ENCODE measurements around the gene PBRM1. TPM values are rescaled to one million over a fixed set of nuclear protein-coding genes. Genes with fewer than 3 reads are reported as not detected.
A peak's percentile ranks its signal among the peaks of the same experiment; 100 is the strongest.

Gene PBRM1
- total and polyA plus RNA-seq, 2 of the 13 experiments (the other 11 are each of a cell fraction or from before 2014, with no cell fraction given), result 10.9 to 33.2 TPM

DNA sequence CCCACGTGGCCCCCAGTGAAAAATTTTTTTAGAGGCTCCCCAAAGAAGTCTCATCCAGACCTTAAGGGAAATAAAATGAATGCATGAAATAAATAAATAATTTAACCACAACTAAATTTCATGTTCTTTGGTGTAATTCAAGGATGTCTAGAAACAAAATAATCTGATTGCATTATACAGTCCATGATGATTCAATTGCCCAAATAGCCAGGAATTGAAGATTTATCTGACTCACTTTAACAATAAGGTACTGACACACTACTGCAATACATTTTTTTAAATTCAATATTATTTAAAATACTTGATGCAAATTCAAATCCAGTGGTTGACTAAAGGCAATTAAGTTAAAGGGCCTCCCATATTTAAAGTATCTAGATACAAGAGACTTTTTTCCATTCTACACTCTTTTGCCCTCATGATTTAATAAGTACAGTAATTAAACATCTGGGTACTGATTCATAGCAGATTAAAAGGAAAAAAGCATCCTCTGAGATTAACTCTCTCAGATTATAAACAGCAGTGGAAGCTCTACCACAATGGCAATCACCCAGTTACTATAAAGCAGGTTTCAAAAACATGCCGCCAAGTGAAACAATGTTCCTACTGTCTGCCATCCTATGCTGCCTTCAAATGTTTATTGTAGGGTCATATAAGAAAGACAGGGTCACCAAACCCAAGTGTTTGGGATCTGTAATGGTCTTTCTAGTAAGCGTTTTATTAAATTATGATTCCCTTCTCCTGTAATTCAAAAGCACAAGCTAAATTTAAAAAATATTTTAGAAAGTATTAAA, 139.4 kb downstream of the PBRM1 start:
- no peaks in the 10 kb centered on the region for H4K20me1 ChIP-seq (ENCODE audit: insufficient read depth, low read length)
- in situ Hi-C loops (cut with HindIII; ENCODE audit: extremely low pct_ligation_motif_present, low pct_unique_long_range_greater_than_20kb), result no loop called here
- no peak overlapping the region for H3K4me2 ChIP-seq (ENCODE audit: low read depth, low read length)
- WGBS (ENCODE audit: low lambda C conversion rate), result 96% methylated on average over 3 of the region's 3 CpGs
- FAIRE-seq, result no peak
- intact Hi-C loops (cut with micrococcal nuclease; ENCODE audit: unreplicated experiment), result no loop called here
- H3K9ac ChIP-seq (ENCODE audit: insufficient read depth, low read depth, low read length), result no peak overlapping the region
- POLR2A ChIA-PET, result no interaction called here
- TSS peak; percentile 38 for BruUV-seq (replicated peaks)
- H3K79me2 ChIP-seq (ENCODE audit: insufficient read depth, low read length), result no peaks in the 10 kb centered on the region
- H3K4me3 ChIP-seq (replicated peaks in 1 of 3; ENCODE audit: insufficient read depth in 1 of 3, low read depth in 2 of 3, low read length in 3 of 3), result no peak overlapping the region
- no peak for TF ChIP-seq MIXL1 (CRISPR knock-in tag; IDR thresholded peaks at IDR 0.05)
- no peak for TF ChIP-seq RBFOX2 (IDR thresholded peaks at IDR 0.05; ENCODE audit: low read depth, low read length)
- no peak for TF ChIP-seq ZKSCAN5 (CRISPR knock-in tag; IDR thresholded peaks at IDR 0.05)
- TF ChIP-seq MEF2D (CRISPR knock-in tag; IDR thresholded peaks at IDR 0.05), result no peak
- no peak for TF ChIP-seq NFRKB (IDR thresholded peaks at IDR 0.05)
- ATAC-seq, result no peak
- H3K27ac ChIP-seq (ENCODE audit: extremely low read length, insufficient read depth, low read length), result no peak overlapping the region
- no peak overlapping the region for H2AFZ ChIP-seq (ENCODE audit: low read length)
- no peak for DNase-seq (ENCODE audit: low spot score)
- no peaks in the 10 kb centered on the region for H3K4me1 ChIP-seq (ENCODE audit: insufficient read depth, low read length)
- CTCF ChIA-PET (ENCODE audit: low intra/inter-chr PET ratio, low total read pairs), result no interaction called here
- H3K36me3 ChIP-seq (replicated peaks in 1 of 2; ENCODE audit: control insufficient read depth in 1 of 2, insufficient read depth in 2 of 2, low read length in 2 of 2), result peaks cover 15 to 35% of the 10 kb centered on the region in 2 experiments
- no peaks in the 10 kb centered on the region for H3K9me3 ChIP-seq (ENCODE audit: low read length)
- H3K27me3 ChIP-seq (ENCODE audit: control insufficient read depth in 1 of 2, insufficient read depth in 2 of 2, low read length in 2 of 2), result no peaks in the 10 kb centered on the region

- no peak overlapping the region for H3K9ac ChIP-seq (ENCODE audit: insufficient read depth, low read depth, low read length)
- TF ChIP-seq ZXDC (CRISPR knock-in tag; IDR thresholded peaks at IDR 0.05) (no peak), ELK4 (CRISPR knock-in tag; IDR thresholded peaks at IDR 0.05; ENCODE audit: borderline replicate concordance) (no peak), NCOA2 (CRISPR knock-in tag; IDR thresholded peaks at IDR 0.05) (no peak)
- WGBS (ENCODE audit: low lambda C conversion rate), result 96% methylated on average over 4 of the region's 4 CpGs
- no peaks in the 10 kb centered on the region for H3K79me2 ChIP-seq (ENCODE audit: insufficient read depth, low read length)
- ChIA-PET POLR2A (interaction anchor here (1.5 kb wide), 1 partner anchor 9 kb away, joined by 5 read pairs; the partner anchor contains the start of gene UQCC5), CTCF (ENCODE audit: low intra/inter-chr PET ratio, low total read pairs) (no interaction called here)
- peaks cover 8 to 30% of the 10 kb centered on the region in 2 experiments for H3K36me3 ChIP-seq (replicated peaks in 1 of 2; ENCODE audit: control insufficient read depth in 1 of 2, insufficient read depth in 2 of 2, low read length in 2 of 2)
- no peak for DNase-seq (ENCODE audit: low spot score)
- no peak for ATAC-seq
- H3K27me3 ChIP-seq (ENCODE audit: control insufficient read depth in 1 of 2, insufficient read depth in 2 of 2, low read length in 2 of 2), result no peaks in the 10 kb centered on the region
- FAIRE-seq, result no peak
- in situ Hi-C loops (cut with HindIII; ENCODE audit: extremely low pct_ligation_motif_present, low pct_unique_long_range_greater_than_20kb), result no loop called here
- intact Hi-C loops (cut with micrococcal nuclease; ENCODE audit: unreplicated experiment), result no loop called here
- BruUV-seq (replicated peaks), result no TSS peak
- H3K27ac ChIP-seq (ENCODE audit: extremely low read length, insufficient read depth, low read length), result no peak overlapping the region
- H3K4me1 ChIP-seq (ENCODE audit: insufficient read depth, low read length), result peaks cover 3% of the 10 kb centered on the region; the same call in 1 of the 2 replicates
- no peaks in the 10 kb centered on the region; the same call in 1 of the 2 replicates for H4K20me1 ChIP-seq (ENCODE audit: insufficient read depth, low read length)
- H2AFZ ChIP-seq (ENCODE audit: low read length), result no peak overlapping the region
- no peak overlapping the region for H3K4me2 ChIP-seq (ENCODE audit: low read depth, low read length)
- no peaks in the 10 kb centered on the region for H3K9me3 ChIP-seq (ENCODE audit: low read length)
- H3K4me3 ChIP-seq (replicated peaks in 1 of 3; ENCODE audit: insufficient read depth in 1 of 3, low read depth in 2 of 3, low read length in 3 of 3), result no peak overlapping the region
Observed at GRCh38 chr3:52544937-52545336, 140.8 kb downstream of the PBRM1 start.
